Lung (tissue), 12 donors: ENCODE measurements around the gene EFHD2. TPM values are rescaled to one million over a fixed set of nuclear protein-coding genes. Genes with fewer than 3 reads are reported as not detected.

ENCODE experiments used
- ATAC-seq: fragments of 200-7000 bp; cut with Tn5 transposase; one replicate; pipeline ENCODE4 v1.9.1; 2020; ENCODE audit warnings: moderate number of reproducible peaks; ENCODE audit not compliant: insufficient read depth, low FRiP score
- DNase-seq, 3 donors: peaks; one replicate each; pipeline ENCODE4 v3.0.0-alpha.2; 2013 to 2017
- H3K27ac ChIP-seq, 2 donors: one replicate each; pipeline ENCODE4 v1.5.1; 2013; ENCODE audit warnings: mild to moderate bottlenecking in 2 of 2, moderate library complexity in 2 of 2, control low read depth in 1 of 2, inconsistent platforms in 1 of 2, low read depth in 1 of 2, low read length in 1 of 2
- H3K27me3 ChIP-seq, 3 donors: one replicate each; pipeline ENCODE4 v1.5.1; 2013; ENCODE audit warnings: low read length in 2 of 3; ENCODE audit not compliant: control insufficient read depth in 3 of 3, insufficient read depth in 3 of 3
- H3K36me3 ChIP-seq, 4 donors: one replicate each; pipeline ENCODE4 v1.5.1; 2013; ENCODE audit warnings: low read length in 4 of 4, mild to moderate bottlenecking in 1 of 4, moderate library complexity in 1 of 4; ENCODE audit not compliant: control insufficient read depth in 4 of 4, insufficient read depth in 4 of 4
- H3K4me1 ChIP-seq, 5 donors: one replicate each; pipeline ENCODE4 v1.5.1; 2013; ENCODE audit warnings: low read length in 5 of 5, mild to moderate bottlenecking in 2 of 5, moderate library complexity in 1 of 5; ENCODE audit not compliant: control insufficient read depth in 5 of 5, insufficient read depth in 5 of 5
- H3K4me3 ChIP-seq: one replicate; pipeline ENCODE4 v1.5.1; 2013; ENCODE audit warnings: mild to moderate bottlenecking, control low read depth, moderate library complexity
- H3K9ac ChIP-seq, 2 donors: one replicate each; pipeline ENCODE4 v1.5.1; 2013; ENCODE audit warnings: low read length in 2 of 2, control low read depth in 1 of 2; ENCODE audit not compliant: insufficient read depth in 1 of 2
- H3K9me3 ChIP-seq, 4 donors: one replicate each; pipeline ENCODE4 v1.5.1; 2013; ENCODE audit warnings: low read length in 3 of 4, mild to moderate bottlenecking in 1 of 4, moderate library complexity in 1 of 4; ENCODE audit not compliant: control insufficient read depth in 4 of 4, insufficient read depth in 3 of 4
- CTCF ChIP-seq: IDR thresholded peaks from 2 replicates; pipeline ENCODE4 v1.5.1; 2012; ENCODE audit warnings: mild to moderate bottlenecking; ENCODE audit errors: control extremely low read depth, extremely low read depth
- WGBS, 2 donors: extraction: QIAGEN DNeasy Blood & Tissue Kit; methylation state at CpG; one replicate each; pipeline ENCODE4 v1.1.7; 2013; 5-methylcytosine and 5-hydroxymethylcytosine counted together
- polyA plus RNA-seq, 2 donors: library from polyadenylated mRNA; stranded (reverse); fragments of 200-250 nt; gene quantifications; one replicate each; pipeline ENCODE4 v1.2.1, GENCODE V29; 2013
- total RNA-seq, 2 donors: library from RNA; depleted of rRNA in 1 of 2; stranded (reverse); fragments of >200 nt in 1 of 2; gene quantifications; one replicate each; pipeline ENCODE4 v1.2.1, GENCODE V29; 2014 to 2021
- donor health status: control.
- donor health status: control.
- donor health status: Bipolar disorder and iron deficiency.
- donor health status: healthy.
- donor health status: DM: yes; HTN: yes; CAD: no.

EFHD2 gene
- total and polyA plus RNA-seq, 4 donors, result 28.2 to 175 (median 90.1) TPM

DNA sequence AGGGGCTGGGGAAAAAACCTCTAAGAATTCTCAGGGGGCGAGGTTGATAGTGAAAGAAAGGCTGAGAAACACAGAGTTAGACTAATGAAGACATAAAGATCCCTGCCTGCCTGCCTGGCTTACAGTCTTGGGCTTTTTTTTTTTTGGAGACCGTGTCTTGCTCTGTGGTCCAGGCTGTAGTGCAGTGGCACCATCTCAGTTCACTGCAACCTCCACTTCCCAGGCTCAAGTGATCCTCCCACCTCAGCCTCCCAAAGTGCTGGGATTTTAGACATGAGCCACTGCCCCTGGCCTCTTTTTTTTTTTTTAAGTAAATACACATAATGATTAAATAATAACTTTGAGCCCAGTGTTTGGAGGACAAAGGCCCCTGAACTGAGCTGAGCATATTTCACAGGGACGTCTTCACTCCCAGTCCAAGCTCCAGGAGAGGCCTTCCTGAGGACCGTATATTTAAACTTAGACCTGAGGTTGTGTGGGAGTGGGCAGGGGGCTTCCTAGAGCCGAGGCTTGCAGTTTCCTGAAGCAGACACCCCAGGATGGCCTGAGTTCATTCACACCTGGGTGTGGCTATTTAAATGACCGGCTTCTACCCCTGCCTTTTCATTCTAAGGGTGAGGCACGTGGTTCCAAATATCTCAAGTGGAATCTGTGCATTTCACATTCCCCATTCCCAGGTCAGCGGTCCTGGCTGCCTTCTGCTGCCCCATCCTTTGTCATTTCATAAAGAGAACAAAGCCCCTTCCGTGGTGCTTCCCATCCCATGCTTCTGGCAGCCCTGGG is 16.0 kb upstream of the EFHD2 start:
- Histone ChIP-seq H3K4me3 (no peak overlapping the region), H3K9ac (no peak overlapping the region), H3K4me1 (no peaks in the 10 kb centered on the region), H3K27me3 (peaks cover 0 to 2% (median 0%) of the 10 kb centered on the region in 3 donors), H3K9me3 (no peaks in the 10 kb centered on the region), H3K36me3 (no peaks in the 10 kb centered on the region), H3K27ac (no peak overlapping the region)
- ATAC-seq (no peak), DNase-seq (no peak)
- 69 to 77% methylated on average over 9 of the region's 9 CpGs for WGBS, 2 donors
- no peak for TF ChIP-seq CTCF

DNA sequence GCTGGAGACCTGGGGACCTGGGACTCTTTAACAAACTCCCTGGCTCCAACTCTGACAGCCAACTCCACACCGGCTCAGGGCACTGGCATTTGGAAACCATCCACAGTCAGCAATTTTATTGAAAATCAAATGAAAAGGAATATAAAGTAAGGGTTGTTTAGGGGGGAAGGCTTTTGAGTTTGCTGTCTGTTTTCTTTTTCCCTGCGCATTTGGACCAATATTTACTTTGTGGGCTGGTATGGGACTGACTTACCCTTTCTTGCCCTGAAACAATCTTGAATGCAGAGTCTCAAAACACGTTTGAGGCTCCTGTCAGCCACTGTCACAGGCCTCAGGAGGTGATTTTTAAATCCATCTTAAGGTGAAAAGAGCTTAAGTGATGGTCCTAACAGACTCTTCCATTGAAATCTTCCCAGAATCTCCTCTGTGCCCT is 15.4 kb upstream of the EFHD2 start:
- ATAC-seq (no peak), DNase-seq (no peak)
- Histone ChIP-seq H3K4me1 (no peaks in the 10 kb centered on the region), H3K9ac (no peak overlapping the region), H3K9me3 (peaks cover 0 to 2% (median under 1%) of the 10 kb centered on the region in 4 donors), H3K36me3 (no peaks in the 10 kb centered on the region), H3K4me3 (no peak overlapping the region), H3K27me3 (peaks cover 0 to 2% (median 0%) of the 10 kb centered on the region in 3 donors), H3K27ac (no peak overlapping the region)
- TF ChIP-seq CTCF, result no peak
- 55 to 69% methylated on average over 3 of the region's 3 CpGs for WGBS, 2 donors

DNA sequence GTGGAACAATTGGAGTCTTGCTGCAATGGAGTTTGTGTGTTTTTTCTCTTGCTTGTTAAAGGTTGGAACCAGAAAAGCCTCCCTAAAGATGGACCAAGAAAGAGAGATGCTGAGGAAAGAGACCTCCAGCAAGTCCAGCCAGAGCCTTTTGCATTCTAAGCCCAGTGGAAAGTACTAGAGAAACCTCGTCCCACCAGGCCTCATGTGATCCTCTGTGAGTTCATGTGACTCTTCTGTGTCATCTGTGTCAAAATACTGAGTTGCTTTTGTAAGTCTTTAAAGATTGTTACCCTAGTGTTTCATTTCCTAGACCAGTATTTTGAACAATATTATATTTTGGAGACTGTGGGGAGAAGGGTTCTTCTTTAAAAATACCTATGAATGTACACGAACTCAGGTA is 12.5 kb upstream of the EFHD2 start:
- no peak for DNase-seq
- no peak for ATAC-seq
- Histone ChIP-seq H3K4me1 (no peaks in the 10 kb centered on the region), H3K36me3 (no peaks in the 10 kb centered on the region), H3K9me3 (peaks cover 0 to 8% (median 4%) of the 10 kb centered on the region in 4 donors), H3K9ac (no peak overlapping the region), H3K27ac (no peak overlapping the region), H3K27me3 (peaks cover 0 to 2% (median 0%) of the 10 kb centered on the region in 3 donors), H3K4me3 (no peak overlapping the region)
- WGBS, 2 donors, result 92% methylated on average over 2 of the region's 2 CpGs
- TF ChIP-seq CTCF, result no peak

GRCh38 chr1:15399710-15400109 is 10.0 kb upstream of the EFHD2 start:
- Histone ChIP-seq H3K27me3 (peaks cover 0 to 2% (median 0%) of the 10 kb centered on the region in 3 donors), H3K4me3 (no peak overlapping the region), H3K9me3 (peaks cover 0 to 8% (median 4%) of the 10 kb centered on the region in 4 donors), H3K27ac (no peak overlapping the region), H3K4me1 (no peaks in the 10 kb centered on the region), H3K9ac (no peak overlapping the region), H3K36me3 (no peaks in the 10 kb centered on the region)
- DNase-seq, result no peak
- no peak for TF ChIP-seq CTCF
- ATAC-seq, result no peak
- 97 to 98% methylated on average over 2 of the region's 2 CpGs for WGBS, 2 donors
